ENCODE data around the gene LKAAEAR1.

LKAAEAR1 gene

GRCh38 chr20:64110411-64111068 is 26.3 kb upstream of the LKAAEAR1 start:
- no peak for DNase-seq

GRCh38 chr20:64109831-64110391 is 25.7 kb upstream of the LKAAEAR1 start:
- no peak for DNase-seq

- no peak for DNase-seq
These were observed 24.8 kb upstream of the LKAAEAR1 start for GRCh38 chr20:64108731-64109681.

GRCh38 chr20:64107736-64108457 is 23.7 kb upstream of the LKAAEAR1 start:
- no peak for DNase-seq

- no peak for DNase-seq
These were observed 23.0 kb upstream of the LKAAEAR1 start, which contains the start of gene NPBWR2 for GRCh38 chr20:64106981-64107735. Gene NPBWR2 (minus strand): TSS chr20:64107565. CDS start chr20:64106831, 734 bp downstream.

- no peak for DNase-seq
These were observed 22.3 kb upstream of the LKAAEAR1 start for GRCh38 chr20:64106435-64106961.

GRCh38 chr20:64105846-64106434 is 21.7 kb upstream of the LKAAEAR1 start:
- no peak for DNase-seq

GRCh38 chr20:64104667-64105451 is 20.7 kb upstream of the LKAAEAR1 start:
- no peak for DNase-seq

GRCh38 chr20:64103871-64104666 is 19.9 kb upstream of the LKAAEAR1 start:
- DNase-seq, result no peak

- no peak for DNase-seq
These were observed 18.6 kb upstream of the LKAAEAR1 start for GRCh38 chr20:64102647-64103354.

GRCh38 chr20:64101731-64102621 is 17.8 kb upstream of the LKAAEAR1 start:
- no peak for DNase-seq

- no peak for DNase-seq
These were observed 16.9 kb upstream of the LKAAEAR1 start for GRCh38 chr20:64100946-64101688.

- no peak for DNase-seq
These were observed 16.3 kb upstream of the LKAAEAR1 start for GRCh38 chr20:64100566-64100888.

GRCh38 chr20:64099880-64100565 is 15.8 kb upstream of the LKAAEAR1 start:
- DNase-seq, result no peak

- DNase-seq, result no peak
These were observed 15.0 kb upstream of the LKAAEAR1 start for GRCh38 chr20:64099086-64099786.

- DNase-seq, result no peak
These were observed 14.3 kb upstream of the LKAAEAR1 start for GRCh38 chr20:64098471-64099013.

All from fibroblast of skin of scalp (primary cell).